ENCODE results near the gene NSD2.

DNA sequence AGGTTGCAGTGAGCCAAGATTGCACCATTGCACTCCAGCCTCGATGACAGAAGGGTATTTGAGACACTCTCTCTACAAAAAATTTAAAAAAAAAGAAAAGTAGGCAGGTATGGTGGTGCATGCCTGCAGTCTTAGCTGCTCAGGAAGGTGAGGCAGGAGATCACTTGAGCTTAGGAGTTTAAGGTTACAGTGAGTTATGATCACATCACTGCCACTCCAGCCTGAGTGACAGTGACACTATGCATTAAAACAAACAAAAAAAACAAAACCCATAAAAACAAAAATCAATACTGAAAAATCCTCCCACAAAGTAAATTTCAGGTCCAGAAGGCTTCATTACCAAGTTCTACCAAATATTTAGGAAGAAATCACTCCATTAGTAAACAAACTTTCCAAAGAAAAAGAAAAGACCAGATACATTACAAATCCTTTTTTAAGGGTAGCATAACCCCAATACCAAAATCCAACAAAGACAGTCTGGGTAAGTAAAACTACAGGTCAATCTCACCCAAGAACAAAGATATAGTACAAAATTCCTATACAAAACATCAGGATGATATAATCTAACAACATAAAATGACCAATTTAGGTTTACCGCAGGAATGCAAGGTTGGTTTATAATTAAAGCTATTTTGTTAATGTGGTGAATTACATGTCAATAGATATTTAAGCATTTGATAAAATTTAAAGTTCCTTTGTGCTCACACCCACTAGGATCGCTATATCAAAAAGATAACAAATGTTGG, 125.8 kb downstream of the NSD2 start:
- no peak for TF ChIP-seq EZH2 (IDR thresholded peaks at IDR 0.05; ENCODE audit: low read length, missing control alignments)
- TF ChIP-seq, protein P1, sequence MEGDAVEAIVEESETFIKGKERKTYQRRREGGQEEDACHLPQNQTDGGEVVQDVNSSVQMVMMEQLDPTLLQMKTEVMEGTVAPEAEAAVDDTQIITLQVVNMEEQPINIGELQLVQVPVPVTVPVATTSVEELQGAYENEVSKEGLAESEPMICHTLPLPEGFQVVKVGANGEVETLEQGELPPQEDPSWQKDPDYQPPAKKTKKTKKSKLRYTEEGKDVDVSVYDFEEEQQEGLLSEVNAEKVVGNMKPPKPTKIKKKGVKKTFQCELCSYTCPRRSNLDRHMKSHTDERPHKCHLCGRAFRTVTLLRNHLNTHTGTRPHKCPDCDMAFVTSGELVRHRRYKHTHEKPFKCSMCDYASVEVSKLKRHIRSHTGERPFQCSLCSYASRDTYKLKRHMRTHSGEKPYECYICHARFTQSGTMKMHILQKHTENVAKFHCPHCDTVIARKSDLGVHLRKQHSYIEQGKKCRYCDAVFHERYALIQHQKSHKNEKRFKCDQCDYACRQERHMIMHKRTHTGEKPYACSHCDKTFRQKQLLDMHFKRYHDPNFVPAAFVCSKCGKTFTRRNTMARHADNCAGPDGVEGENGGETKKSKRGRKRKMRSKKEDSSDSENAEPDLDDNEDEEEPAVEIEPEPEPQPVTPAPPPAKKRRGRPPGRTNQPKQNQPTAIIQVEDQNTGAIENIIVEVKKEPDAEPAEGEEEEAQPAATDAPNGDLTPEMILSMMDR (conservative IDR thresholded peaks at IDR 0.05 in 1 of 2, IDR thresholded peaks at IDR 0.05 in 1 of 2; ENCODE audit: low read depth in 1 of 2, low read length in 2 of 2) = no peak

Measured in fibroblast of lung (primary cell).